Stomach (tissue), 9 donors: ENCODE results near the gene ETV3L. TPM values are rescaled to one million over a fixed set of nuclear protein-coding genes. Genes with fewer than 3 reads are reported as not detected.
"Not testable (repeated sequence)": the region's sequence is repeated elsewhere in the genome, so short reads cannot be mapped to it uniquely, and the experiment has no call there.

Experiments
- DNase-seq, 2 donors: peaks; one replicate each; pipeline versions ENCODE4 v3.0.0 to v3.0.0-alpha.2; 2013 to 2019
- H3K27ac ChIP-seq, 5 donors: fragments of 200-600 bp in 4 of 5; sonication (generic) in 4 of 5; one replicate each; pipeline ENCODE4 v1.5.1; 2013 to 2019; ENCODE audit warnings: mild to moderate bottlenecking in 1 of 5, moderate library complexity in 1 of 5
- H3K27me3 ChIP-seq, 3 donors: fragments of 200-600 bp; sonication (generic); one replicate each; pipeline ENCODE4 v1.5.1; 2017 to 2019; ENCODE audit warnings: mixed run types in 1 of 3
- H3K36me3 ChIP-seq, 4 donors: fragments of 200-600 bp; sonication (generic); 1 replicate in 3 of 4; 2 replicates in 1 of 4; pipeline ENCODE4 v1.5.1; 2016 to 2019
- H3K4me1 ChIP-seq, 4 donors: fragments of 200-600 bp; sonication (generic); one replicate each; pipeline ENCODE4 v1.5.1; 2016 to 2019
- H3K4me3 ChIP-seq, 4 donors: fragments of 200-600 bp; sonication (generic) in 3 of 4; one replicate each; pipeline ENCODE4 v1.5.1; 2016 to 2019; ENCODE audit warnings: mild to moderate bottlenecking in 1 of 4
- H3K9me3 ChIP-seq, 4 donors: fragments of 200-600 bp; sonication (generic); one replicate each; pipeline ENCODE4 v1.5.1; 2016 to 2019
- EP300 ChIP-seq: sonication (generic); formaldehyde crosslinking; IDR thresholded peaks from one replicate; pipeline ENCODE4 v1.6.1; 2017; ENCODE audit warnings: antibody characterized with exemption
- POLR2A ChIP-seq, 4 donors: fragments of 450-650 bp; IDR thresholded peaks; one replicate each; pipeline ENCODE4 v1.6.1; 2016; ENCODE audit warnings: antibody characterized with exemption in 4 of 4, control low read depth in 2 of 4, mild to moderate bottlenecking in 1 of 4, moderate library complexity in 1 of 4
- POLR2AphosphoS5 ChIP-seq, 3 donors: sonication (generic); formaldehyde crosslinking; IDR thresholded peaks; one replicate each; pipeline ENCODE4 v1.6.1; 2016; ENCODE audit warnings: antibody characterized with exemption in 3 of 3
- WGBS, 5 donors: extraction: QIAGEN DNeasy Blood & Tissue Kit in 3 of 5; methylation state at CpG; one replicate each; pipeline versions ENCODE4 v1.1.5 to v1.1.7; 2013 to 2018; 5-methylcytosine and 5-hydroxymethylcytosine counted together
- intact Hi-C: fragments of 100-400 bp; cut with DNase I; formaldehyde crosslinking; loops from one replicate; pipeline ENCODE4 v1.15.1; 2023; ENCODE audit warnings: low total_unique reads
- polyA plus RNA-seq, 3 donors: library from polyadenylated mRNA; stranded (reverse); fragments of 200-250 nt; gene quantifications; one replicate each; pipeline ENCODE4 v1.2.3, GENCODE V29; 2013
- total RNA-seq, 5 donors: library from RNA; depleted of rRNA; stranded (reverse); fragments of >200 nt; gene quantifications; one replicate each; pipeline versions ENCODE4 v1.1.0 to v1.2.3, GENCODE V29; 2014 to 2016
- TF ChIP-seq, protein P1 (sequence below), 7 experiments: fragments of 450-650 bp in 4 of 7; fragments of 200-600 bp in 3 of 7; sonication (generic) in 3 of 7; IDR thresholded peaks; one replicate each; pipeline ENCODE4 v1.5.1; 2016 to 2019; ENCODE audit warnings: antibody characterized with exemption in 7 of 7, control low read depth in 2 of 7, mild to moderate bottlenecking in 1 of 7
- donor health status: healthy with polysubstance abuse.
- donor health status: Bipolar disorder and iron deficiency.
- donor health status: healthy.

The ETV3L gene
- total and polyA plus RNA-seq, 8 donors, result not detected

DNA sequence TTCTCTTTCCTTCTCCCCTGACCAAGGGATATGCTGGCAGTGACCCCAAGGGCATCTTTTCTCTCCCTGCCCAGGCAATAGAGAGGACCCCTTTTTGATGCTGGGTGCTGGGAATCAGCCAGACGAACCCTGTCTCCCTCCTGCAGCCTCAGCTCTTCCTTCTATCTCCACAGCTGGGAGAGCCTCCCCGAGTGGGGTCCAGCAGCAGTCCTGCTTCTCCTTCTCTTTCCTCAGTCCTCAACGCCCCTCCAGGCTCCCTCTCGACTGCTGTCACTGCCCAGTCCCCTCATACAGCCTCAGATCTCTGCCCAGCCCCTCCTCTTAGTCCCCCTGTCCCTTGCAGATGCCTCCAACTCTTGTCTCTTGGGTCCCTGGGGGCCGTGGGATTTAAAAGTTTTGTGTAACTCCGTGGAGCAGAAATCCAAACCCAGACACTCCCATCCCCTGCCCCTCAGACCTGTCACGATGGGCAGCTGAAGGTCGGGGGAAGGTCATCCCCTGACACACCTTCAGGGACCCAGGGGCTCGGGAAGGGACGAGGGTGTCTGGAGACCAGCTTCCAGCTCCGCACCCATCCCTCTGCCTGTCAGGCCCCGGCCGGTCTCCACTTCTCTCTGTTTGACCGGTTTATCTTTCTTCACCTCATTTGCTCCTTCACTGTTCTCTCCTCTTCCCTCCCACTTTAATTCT, 5.8 kb upstream of the ETV3L start:
- intact Hi-C loops, result no loop called here
- H3K4me1 ChIP-seq, result peaks cover 0 to 4% (median 0%) of the 10 kb centered on the region in 4 donors
- no peak for DNase-seq
- H3K4me3 ChIP-seq, result no peak overlapping the region
- H3K9me3 ChIP-seq, result no peaks in the 10 kb centered on the region
- no peak for TF ChIP-seq POLR2A (IDR thresholded peaks at IDR 0.05)
- no peak overlapping the region for H3K27ac ChIP-seq
- 44 to 63% (median 50%) methylated on average over 14 of the region's 14 CpGs for WGBS, 5 donors
- no peaks in the 10 kb centered on the region for H3K36me3 ChIP-seq
- peaks cover 0 to 65% (median 16%) of the 10 kb centered on the region in 3 donors for H3K27me3 ChIP-seq

DNA sequence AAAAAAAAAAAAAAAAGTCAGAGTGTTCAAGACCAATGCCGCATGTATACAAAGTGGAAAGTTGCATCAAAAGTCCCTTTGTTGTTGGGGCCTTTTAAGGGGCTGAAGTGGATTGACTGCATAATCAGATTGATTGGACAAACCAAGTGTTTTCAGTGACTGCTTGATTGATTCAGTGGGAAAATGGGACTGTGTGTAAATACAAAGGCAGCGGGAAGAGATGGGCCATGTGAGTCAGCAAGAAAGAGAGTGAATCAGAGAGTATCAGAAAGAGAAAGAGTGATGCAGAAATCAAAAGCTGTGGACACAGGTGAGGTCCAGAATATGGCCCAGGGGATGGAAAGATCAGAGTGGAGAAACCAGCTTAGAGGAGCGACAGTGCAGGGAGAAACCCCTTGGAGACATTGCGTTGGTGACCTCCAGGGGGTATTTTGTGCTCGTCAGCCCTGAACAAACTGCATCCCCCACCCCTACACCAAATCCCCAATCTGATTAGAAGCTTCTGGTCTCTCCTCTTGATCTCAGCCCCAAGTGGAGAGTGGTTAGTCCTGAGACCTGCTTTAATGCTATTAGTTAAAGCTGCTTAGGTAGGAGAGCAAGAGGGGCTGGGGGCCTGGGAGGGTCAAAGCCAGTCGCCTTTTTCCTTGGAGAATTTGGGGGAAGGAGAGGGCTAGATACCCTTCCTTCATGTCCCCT, 5.1 kb upstream of the ETV3L start:
- intact Hi-C loops, result no loop called here
- no peak overlapping the region for H3K4me3 ChIP-seq
- H3K27ac ChIP-seq, result no peak overlapping the region
- no peaks in the 10 kb centered on the region for H3K9me3 ChIP-seq
- no peak for DNase-seq
- WGBS, 5 donors, result 56 to 81% (median 73%) methylated on average over 6 of the region's 6 CpGs
- TF ChIP-seq POLR2AphosphoS5 (IDR thresholded peaks at IDR 0.05), result no peak
- TF ChIP-seq, protein P1, sequence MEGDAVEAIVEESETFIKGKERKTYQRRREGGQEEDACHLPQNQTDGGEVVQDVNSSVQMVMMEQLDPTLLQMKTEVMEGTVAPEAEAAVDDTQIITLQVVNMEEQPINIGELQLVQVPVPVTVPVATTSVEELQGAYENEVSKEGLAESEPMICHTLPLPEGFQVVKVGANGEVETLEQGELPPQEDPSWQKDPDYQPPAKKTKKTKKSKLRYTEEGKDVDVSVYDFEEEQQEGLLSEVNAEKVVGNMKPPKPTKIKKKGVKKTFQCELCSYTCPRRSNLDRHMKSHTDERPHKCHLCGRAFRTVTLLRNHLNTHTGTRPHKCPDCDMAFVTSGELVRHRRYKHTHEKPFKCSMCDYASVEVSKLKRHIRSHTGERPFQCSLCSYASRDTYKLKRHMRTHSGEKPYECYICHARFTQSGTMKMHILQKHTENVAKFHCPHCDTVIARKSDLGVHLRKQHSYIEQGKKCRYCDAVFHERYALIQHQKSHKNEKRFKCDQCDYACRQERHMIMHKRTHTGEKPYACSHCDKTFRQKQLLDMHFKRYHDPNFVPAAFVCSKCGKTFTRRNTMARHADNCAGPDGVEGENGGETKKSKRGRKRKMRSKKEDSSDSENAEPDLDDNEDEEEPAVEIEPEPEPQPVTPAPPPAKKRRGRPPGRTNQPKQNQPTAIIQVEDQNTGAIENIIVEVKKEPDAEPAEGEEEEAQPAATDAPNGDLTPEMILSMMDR (IDR thresholded peaks at IDR 0.05), result no peak
- TF ChIP-seq EP300, result no peak
- peaks cover 0 to 4% (median 0%) of the 10 kb centered on the region in 4 donors for H3K4me1 ChIP-seq
- H3K36me3 ChIP-seq, result no peaks in the 10 kb centered on the region
- peaks cover 0 to 58% (median 16%) of the 10 kb centered on the region in 3 donors for H3K27me3 ChIP-seq

DNA sequence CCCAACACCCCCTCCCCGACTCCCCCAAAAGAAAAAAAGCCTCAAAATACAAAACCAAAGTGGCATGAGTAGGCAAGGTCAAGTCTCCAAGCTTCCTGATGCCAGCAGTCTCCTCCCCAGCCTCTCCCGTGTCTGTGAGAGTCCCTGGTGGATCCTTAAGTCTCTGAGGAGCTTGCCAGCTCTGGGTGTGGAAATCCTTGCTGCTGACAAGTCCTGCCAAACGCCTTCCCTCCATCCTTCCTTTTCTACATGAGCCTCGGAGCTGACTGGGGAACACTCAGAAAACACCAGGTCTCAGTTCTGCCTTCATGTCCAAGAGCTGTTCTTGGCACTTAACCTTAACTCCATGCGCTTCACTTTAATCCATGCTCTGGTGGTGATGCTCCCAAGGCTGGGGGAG, 3.7 kb upstream of the ETV3L start:
- H3K27me3 ChIP-seq, result peaks cover 0 to 43% (median 5%) of the 10 kb centered on the region in 3 donors
- DNase-seq, result no peak
- no peaks in the 10 kb centered on the region for H3K36me3 ChIP-seq
- TF ChIP-seq EP300 (no peak), POLR2A (IDR thresholded peaks at IDR 0.05) (no peak), POLR2AphosphoS5 (IDR thresholded peaks at IDR 0.05) (no peak)
- TF ChIP-seq, protein P1 (IDR thresholded peaks at IDR 0.05), result no peak
- no peak overlapping the region for H3K4me3 ChIP-seq
- peaks cover 0 to 4% (median 0%) of the 10 kb centered on the region in 4 donors for H3K4me1 ChIP-seq
- WGBS, 5 donors, result 62 to 75% (median 69%) methylated on average over 5 of the region's 5 CpGs
- H3K27ac ChIP-seq, result no peak overlapping the region
- H3K9me3 ChIP-seq, result no peaks in the 10 kb centered on the region
- intact Hi-C loops, result no loop called here

DNA sequence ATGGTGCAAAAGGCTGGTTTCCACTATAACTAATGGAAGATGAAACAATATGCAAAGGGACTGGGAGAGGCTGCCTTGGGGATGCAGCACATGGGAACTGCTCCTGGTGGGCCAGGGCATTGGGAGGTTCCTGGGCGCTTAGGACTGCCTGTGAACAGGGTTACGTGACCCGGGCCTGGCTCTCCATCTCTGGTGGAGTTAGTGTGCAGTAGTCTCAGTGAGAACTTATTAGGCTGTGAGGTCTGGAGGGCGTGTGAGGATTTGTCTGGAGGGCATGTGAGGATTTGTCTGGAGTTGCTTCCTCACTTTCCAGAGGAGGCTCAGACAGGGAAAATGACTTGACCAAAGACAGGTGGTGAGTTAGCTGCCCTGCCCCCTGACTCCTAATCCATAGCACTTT, 1.5 kb upstream of the ETV3L start:
- H3K36me3 ChIP-seq, result no peaks in the 10 kb centered on the region
- 85 to 94% (median 89%) methylated on average over 4 of the region's 4 CpGs for WGBS, 5 donors
- H3K9me3 ChIP-seq, result no peaks in the 10 kb centered on the region
- H3K4me3 ChIP-seq, result no peak overlapping the region
- intact Hi-C loops, result no loop called here
- no peak overlapping the region for H3K27ac ChIP-seq
- TF ChIP-seq POLR2AphosphoS5 (IDR thresholded peaks at IDR 0.05), result no peak
- no peak for TF ChIP-seq POLR2A (IDR thresholded peaks at IDR 0.05)
- TF ChIP-seq, protein P1 (IDR thresholded peaks at IDR 0.05), result no peak
- no peak for TF ChIP-seq EP300
- no peak for DNase-seq
- peaks cover 0 to 22% (median 0%) of the 10 kb centered on the region in 3 donors for H3K27me3 ChIP-seq
- H3K4me1 ChIP-seq, result no peaks in the 10 kb centered on the region

DNA sequence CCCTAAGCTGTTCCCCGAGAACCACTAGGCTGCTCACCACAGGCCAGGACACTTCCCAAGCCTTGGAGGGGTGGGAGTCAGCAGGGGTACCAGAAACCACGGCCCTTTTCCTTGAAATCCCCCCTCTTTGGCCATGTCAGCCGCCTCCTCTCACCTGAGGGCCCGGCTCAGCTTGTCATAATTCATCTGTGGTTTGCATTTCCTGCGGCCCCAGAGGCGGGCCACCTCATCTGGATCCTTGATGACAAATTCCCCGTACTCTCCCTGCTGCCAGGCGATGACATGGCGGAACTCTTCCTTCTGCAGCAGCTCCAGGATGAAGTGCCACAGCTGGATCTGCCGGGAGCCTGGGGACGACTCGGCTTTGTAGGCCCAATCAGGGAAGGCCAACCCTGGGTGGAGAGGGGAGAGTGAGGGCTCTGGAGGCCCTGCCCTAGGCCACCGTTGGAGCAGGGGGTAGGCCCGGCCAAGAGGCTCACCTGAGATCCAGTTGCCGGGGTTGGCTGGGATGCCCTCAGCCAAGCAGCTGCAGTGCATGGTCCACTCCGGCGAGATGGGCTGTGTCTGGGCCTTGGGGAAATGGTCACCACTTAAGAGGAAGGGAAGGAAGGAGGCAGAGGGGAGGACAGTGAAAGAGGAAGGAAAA, 498 bp downstream of the ETV3L start:
- intact Hi-C loops, H3K4me1 ChIP-seq, DNase-seq, H3K36me3 ChIP-seq, H3K9me3 ChIP-seq, H3K4me3 ChIP-seq, H3K27me3 ChIP-seq, H3K27ac ChIP-seq: not testable (repeated sequence)
- WGBS, 5 donors, result 75 to 86% (median 81%) methylated on average over 14 to 17 of the region's 17 CpGs
